ENCODE results near the gene NEURL4.

NEURL4 gene

GRCh38 chr17:7356072-7356549 is 27.0 kb upstream of the NEURL4 start:
- TF ChIP-seq EZH2 (IDR thresholded peaks at IDR 0.05; ENCODE audit: borderline replicate concordance, low read depth, low read length, severe bottlenecking) (no peak), CTCF (IDR thresholded peaks at IDR 0.05; ENCODE audit: borderline replicate concordance, extremely low read depth, low read length, poor library complexity, severe bottlenecking) (peak; percentile 98)
- peak; percentile 86 for DNase-seq
- Histone ChIP-seq H3K4me1 (ENCODE audit: insufficient read depth, low read length) (peaks cover 7% of the 10 kb centered on the region), H3K27ac (ENCODE audit: low read length) (no peak overlapping the region), H3K36me3 (ENCODE audit: insufficient read depth, low read length) (peaks cover 2% of the 10 kb centered on the region; the same call in 1 of the 2 replicates), H4K20me1 (ENCODE audit: insufficient read depth, low read length) (no peaks in the 10 kb centered on the region), H3K27me3 (ENCODE audit: insufficient read depth, low read length, poor library complexity) (no peaks in the 10 kb centered on the region), H3K9me3 (ENCODE audit: insufficient read depth, low read length, severe bottlenecking) (no peaks in the 10 kb centered on the region), H3K4me3 (ENCODE audit: low read depth in 1 of 2, low read length in 2 of 2) (no peak overlapping the region), H3K79me2 (ENCODE audit: insufficient read depth, low read length) (no peaks in the 10 kb centered on the region), H3K4me2 (ENCODE audit: insufficient read depth, low read length) (peak overlapping the region; percentile 17; the same call in 1 of the 2 replicates), H3K9ac (ENCODE audit: low read depth, low read length) (0 out of 2 replicates have a peak overlapping the region, but pooled peaks have one; percentile 7), H2AFZ (ENCODE audit: low read depth, low read length) (peak overlapping the region; percentile 64)
- ATAC-seq (ENCODE audit: insufficient read depth, low read depth), result peak; percentile 97

DNA sequence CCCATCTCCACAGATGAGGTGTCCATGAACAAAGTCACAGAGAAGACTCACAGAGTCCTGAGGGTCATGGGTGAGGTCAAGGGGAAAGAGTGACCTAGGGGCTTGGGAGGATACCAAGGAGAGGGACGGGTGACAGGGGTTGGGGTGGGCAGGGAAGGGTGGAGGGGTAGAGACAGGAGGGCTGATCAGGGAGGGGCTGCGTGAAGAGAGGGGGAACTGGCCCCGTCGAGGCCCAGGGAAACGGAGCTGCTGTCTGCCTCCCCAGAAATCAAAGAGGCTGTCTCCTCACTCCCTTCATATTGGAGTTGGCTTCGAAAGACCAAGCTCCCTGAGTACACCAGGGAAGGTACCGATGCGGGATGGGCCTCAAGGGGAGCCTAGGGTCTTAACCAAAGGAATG is 26.4 kb upstream of the NEURL4 start:
- Histone ChIP-seq H3K9ac (ENCODE audit: low read depth, low read length) (0 out of 2 replicates have a peak overlapping the region, but pooled peaks have one; percentile 7), H3K4me2 (ENCODE audit: insufficient read depth, low read length) (no peak overlapping the region), H3K27ac (ENCODE audit: low read length) (0 out of 2 replicates have a peak overlapping the region, but pooled peaks have one; percentile 28), H3K4me1 (ENCODE audit: insufficient read depth, low read length) (peaks cover 7% of the 10 kb centered on the region), H3K27me3 (ENCODE audit: insufficient read depth, low read length, poor library complexity) (no peaks in the 10 kb centered on the region), H2AFZ (ENCODE audit: low read depth, low read length) (peak overlapping the region; percentile 64), H4K20me1 (ENCODE audit: insufficient read depth, low read length) (no peaks in the 10 kb centered on the region), H3K36me3 (ENCODE audit: insufficient read depth, low read length) (peaks cover 7% of the 10 kb centered on the region; the same call in 1 of the 2 replicates), H3K79me2 (ENCODE audit: insufficient read depth, low read length) (no peaks in the 10 kb centered on the region), H3K4me3 (ENCODE audit: low read depth in 1 of 2, low read length in 2 of 2) (no peak overlapping the region), H3K9me3 (ENCODE audit: insufficient read depth, low read length, severe bottlenecking) (no peaks in the 10 kb centered on the region)
- TF ChIP-seq CTCF (IDR thresholded peaks at IDR 0.05; ENCODE audit: borderline replicate concordance, extremely low read depth, low read length, poor library complexity, severe bottlenecking) (no peak), EZH2 (IDR thresholded peaks at IDR 0.05; ENCODE audit: borderline replicate concordance, low read depth, low read length, severe bottlenecking) (no peak)
- ATAC-seq (ENCODE audit: insufficient read depth, low read depth) (no peak), DNase-seq (no peak)

DNA sequence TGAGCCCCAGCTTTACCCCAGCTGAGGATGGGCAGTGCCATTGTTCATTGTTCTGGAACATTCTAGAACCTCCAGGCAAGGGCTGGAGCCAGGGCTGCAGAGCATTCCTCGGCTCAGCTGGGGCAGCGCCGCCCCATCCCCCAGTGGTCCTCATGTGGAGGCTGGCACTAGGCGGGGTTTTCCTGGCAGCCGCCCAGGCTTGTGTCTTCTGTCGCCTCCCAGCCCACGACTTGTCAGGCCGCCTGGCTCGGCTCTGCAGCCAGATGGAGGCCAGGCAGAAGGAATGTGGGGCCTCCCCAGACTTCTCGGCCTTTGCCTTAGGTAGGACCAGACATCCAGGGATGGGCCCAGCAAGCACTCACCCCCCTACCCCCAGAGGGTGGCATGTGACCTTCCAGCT is 25.9 kb upstream of the NEURL4 start, which contains the start of gene TMEM95:
TMEM95 (plus strand) TSS at position 104 of the 400 bp plus-strand sequence; CDS start at position 153, 49 bp downstream.
- Histone ChIP-seq H3K4me3 (ENCODE audit: low read depth in 1 of 2, low read length in 2 of 2) (no peak within 1 kb of the TSS), H3K36me3 (ENCODE audit: insufficient read depth, low read length) (peaks cover 7% of the 10 kb centered on the region; the same call in 1 of the 2 replicates), H3K9ac (ENCODE audit: low read depth, low read length) (0 out of 2 replicates have a peak within 1 kb of the TSS, but pooled peaks have one; percentile 9), H4K20me1 (ENCODE audit: insufficient read depth, low read length) (no peaks in the 10 kb centered on the region), H3K27me3 (ENCODE audit: insufficient read depth, low read length, poor library complexity) (no peaks in the 10 kb centered on the region), H2AFZ (ENCODE audit: low read depth, low read length) (peak within 1 kb of the TSS; percentile 64), H3K4me2 (ENCODE audit: insufficient read depth, low read length) (no peak within 1 kb of the TSS), H3K27ac (ENCODE audit: low read length) (0 out of 2 replicates have a peak within 1 kb of the TSS, but pooled peaks have one; percentile 28), H3K4me1 (ENCODE audit: insufficient read depth, low read length) (peaks cover 7% of the 10 kb centered on the region), H3K9me3 (ENCODE audit: insufficient read depth, low read length, severe bottlenecking) (no peaks in the 10 kb centered on the region), H3K79me2 (ENCODE audit: insufficient read depth, low read length) (no peaks in the 10 kb centered on the region)
- no peak for TF ChIP-seq EZH2 (IDR thresholded peaks at IDR 0.05; ENCODE audit: borderline replicate concordance, low read depth, low read length, severe bottlenecking)
- no peak for TF ChIP-seq CTCF (IDR thresholded peaks at IDR 0.05; ENCODE audit: borderline replicate concordance, extremely low read depth, low read length, poor library complexity, severe bottlenecking)
- no peak for DNase-seq
- ATAC-seq (ENCODE audit: insufficient read depth, low read depth), result no peak

Data from DND-41 (cell line).